HG03097 (cell line): Measurements from ENCODE around the gene ZMYND8.
"Not testable (repeated sequence)": the region's sequence is repeated elsewhere in the genome, so short reads cannot be mapped to it uniquely, and the experiment has no call there.

ENCODE experiments used
- ATAC-seq: cut with Tn5 transposase; IDR thresholded peaks from one replicate; pipeline ENCODE4 v1.9.1; 2021; ENCODE audit not compliant: unreplicated experiment, low FRiP score

ZMYND8 gene

DNA sequence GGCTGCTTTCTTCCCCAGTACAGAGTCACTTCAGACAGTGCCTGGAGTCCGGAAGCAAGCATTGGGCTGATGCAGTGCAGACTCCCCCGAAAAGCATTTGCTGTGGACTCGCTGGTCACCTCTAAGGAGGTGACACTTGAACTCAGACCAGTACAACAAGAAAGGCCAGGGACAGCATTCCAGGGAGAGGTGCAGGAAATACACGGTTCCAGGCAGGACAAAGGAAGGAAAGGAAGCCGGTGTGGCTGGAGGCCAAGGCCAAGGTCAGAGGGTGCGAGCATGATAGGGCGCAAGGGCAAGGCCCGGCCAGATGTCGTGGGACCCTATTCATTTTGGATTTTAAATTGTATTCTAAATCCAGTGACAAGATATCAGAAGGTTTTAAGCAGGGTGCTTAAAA, 160.9 kb downstream of the ZMYND8 start:
- no peak for ATAC-seq

DNA sequence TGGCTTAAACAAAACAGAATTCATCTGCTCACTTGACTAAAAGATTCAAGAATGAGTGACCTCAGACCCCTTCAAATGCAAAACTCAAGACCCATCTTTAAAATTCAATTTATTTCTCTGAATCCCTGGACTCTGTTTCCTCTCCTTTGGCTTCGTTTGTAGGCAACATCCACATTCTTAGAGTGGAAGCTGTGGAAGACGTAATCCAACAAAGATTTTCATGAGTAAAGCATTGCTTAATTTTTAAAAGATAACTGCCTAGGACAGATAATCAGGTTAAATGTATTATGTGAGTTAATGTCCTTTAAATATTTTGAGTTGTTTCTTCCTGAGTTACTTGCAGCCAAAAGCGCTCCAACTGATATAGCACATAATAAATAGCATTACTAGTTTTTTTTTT, 164.5 kb downstream of the ZMYND8 start:
- no peak for ATAC-seq

DNA sequence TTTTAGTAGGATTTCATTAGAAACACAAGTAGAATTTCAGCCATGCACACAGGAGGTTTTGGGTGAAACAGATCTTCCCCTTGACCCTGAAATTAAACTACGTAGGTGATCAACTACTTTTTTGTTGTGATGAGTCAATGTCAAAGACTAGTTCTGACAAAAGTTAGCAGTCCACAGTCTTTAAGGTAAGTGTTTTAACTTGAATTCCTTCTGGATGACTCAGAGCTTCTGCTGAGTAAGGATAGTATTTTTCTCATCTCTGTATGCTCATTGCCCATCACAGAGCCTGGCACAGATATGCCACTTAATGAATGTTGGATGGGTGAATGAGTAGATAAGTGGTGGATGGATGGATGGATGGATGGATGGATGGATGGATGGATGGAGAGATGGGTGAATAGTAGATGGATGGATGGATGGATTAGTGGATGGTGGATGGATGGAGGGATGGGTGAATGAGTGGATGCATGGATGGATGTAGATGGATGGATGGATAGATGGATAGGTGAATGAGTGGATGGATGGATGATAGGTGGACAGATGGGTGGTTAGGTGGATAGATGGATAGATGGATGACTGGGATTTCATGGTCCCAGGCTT, 165.3 kb downstream of the ZMYND8 start:
- ATAC-seq: no peak

DNA sequence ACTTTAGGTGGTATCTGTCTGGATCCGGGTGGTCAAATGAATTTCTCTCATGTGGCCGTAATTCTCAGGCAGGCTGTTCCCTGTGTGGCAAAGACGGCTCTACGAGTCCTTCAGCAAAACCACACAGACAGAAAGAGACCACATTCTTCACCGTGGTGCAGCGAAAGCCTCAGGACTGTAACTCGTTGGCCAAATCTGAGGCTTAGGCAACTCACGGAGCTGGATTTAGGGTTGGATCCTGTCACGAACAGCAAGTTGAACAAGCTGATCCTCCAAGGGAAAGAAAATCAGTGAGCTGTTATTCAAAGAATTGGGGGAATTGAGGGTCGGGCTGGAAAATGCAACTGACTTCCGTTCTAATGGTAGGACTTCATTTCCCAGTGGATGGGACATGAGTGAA, 167.4 kb downstream of the ZMYND8 start:
- no peak for ATAC-seq

DNA sequence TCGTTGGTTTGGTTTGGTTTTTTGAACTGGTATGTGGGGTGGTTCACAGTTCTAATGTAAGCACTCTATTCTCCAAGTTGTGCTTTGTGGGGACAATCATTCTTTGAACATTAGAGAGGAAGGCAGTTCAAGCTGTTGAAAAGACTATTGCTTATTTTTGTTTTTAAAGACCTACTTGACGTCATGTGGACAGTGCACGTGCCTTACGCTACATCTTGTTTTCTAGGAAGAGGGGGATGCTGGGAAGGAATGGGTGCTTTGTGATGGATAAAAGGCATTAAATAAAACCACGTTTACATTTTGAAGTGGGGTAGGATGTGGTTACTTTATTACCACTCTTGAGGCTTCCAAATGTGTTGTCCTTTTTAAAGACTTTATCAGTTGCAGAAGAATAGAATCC, 168.0 kb downstream of the ZMYND8 start:
- no peak for ATAC-seq

DNA sequence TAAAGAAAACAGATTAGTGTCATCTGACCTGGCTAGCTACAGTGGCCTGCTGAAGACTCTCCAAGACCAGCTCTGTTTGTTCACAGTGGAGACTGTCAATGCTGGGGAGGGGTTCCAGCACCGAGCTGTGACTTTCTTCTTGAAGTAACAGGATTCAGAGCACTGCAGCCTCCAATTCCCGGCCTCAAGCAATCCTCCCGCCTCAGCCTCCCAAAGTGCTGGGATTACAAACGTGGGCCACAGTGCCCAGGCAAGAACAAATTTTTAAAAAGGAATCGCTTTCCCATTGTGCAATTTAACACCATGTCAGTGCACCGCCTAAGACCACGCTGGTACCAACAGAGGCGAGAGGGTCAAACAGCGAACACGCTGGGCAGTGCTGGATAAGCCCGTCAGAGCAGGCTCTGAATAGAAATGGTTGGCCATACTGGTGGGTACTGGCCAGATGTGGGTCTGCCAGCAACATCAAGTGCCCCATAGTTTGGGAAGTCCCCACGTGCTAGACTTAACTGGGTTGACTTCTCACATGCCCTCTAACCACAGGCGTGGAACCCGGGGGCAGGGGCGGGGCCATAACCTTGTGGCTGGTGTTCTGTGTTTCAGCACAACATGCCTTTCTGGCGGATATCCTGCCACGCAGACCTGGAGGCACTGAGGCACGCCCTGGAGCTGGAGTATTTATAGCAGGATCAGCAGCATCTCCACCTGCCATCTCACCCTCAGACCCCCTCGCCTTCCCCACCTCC, 168.9 kb downstream of the ZMYND8 start:
- ATAC-seq: no peak

DNA sequence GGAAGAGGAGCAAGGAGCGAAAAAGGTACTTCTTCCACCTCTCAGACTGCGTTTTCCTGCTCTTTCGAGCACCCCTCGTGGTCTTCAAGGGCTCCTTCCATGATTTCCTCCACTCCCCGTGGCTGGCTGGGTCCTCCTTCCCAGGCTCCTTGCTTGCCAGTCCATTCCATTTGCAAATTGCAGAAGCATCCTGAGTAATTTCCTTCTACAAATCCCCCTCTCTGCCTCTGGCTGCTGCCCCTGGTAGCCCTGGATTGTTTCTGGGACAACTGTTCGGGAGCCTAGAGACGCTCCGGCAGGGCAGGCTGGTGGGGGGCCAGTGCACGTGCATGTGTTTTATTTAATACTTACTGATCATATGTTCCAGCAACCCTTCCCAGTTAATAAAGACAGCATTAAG, 173.1 kb downstream of the ZMYND8 start:
- ATAC-seq: no peak

DNA sequence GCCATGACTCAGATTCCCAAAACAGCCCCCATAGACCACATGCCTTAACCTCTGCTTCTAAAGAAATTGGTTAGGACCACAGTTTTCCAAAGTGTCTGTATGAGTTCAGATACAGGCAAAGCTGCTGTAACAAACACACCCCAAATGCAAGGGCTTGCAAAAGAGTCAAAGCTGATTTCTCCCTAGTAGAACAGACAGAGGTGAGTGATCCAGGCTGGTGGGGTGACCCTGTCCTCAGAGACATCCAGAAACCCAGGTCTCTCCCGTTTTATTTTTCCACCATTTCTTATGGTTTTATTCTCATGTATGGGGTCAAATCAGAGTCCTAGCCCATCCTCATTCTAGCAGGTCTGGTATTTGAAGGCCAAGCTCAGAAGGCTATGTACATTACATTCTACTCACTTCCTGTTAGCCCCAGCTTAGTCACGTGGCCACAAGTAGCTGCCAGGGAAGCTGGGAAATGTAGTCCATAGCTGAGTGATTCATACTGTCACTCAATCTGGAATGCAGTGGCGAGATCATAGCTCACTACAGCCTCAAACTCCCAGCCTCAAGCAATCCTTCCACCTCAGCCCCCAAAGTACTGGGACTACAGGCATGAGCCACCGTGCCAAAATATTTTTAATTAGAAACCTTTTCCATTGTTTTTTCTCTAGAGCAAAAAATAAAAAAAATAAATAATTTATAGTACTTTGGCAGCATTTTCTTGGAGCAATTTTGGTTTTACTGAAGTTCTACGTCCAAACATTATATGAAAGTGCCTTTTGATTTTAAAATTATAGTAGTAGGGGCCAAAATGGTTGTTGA, 175.2 kb downstream of the ZMYND8 start:
- ATAC-seq: no peak

DNA sequence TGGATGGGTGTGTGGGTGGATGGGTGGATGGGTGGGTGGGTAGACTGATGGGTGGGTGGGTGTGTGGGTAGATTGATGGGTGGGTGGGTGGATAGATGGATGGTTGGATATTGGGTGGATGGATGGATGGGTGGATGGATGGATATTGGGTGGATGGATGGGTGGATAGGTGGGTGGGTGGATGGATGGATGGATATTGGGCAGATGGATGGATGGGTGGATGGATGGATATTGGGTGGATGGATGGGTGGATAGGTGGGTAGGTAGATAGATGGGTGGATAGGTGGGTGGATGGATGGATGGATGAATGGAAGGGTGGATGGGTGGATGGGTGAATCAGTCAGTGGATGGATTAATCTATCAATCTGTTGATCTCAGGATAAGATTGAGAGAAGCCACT, 177.2 kb downstream of the ZMYND8 start:
- no peak for ATAC-seq

DNA sequence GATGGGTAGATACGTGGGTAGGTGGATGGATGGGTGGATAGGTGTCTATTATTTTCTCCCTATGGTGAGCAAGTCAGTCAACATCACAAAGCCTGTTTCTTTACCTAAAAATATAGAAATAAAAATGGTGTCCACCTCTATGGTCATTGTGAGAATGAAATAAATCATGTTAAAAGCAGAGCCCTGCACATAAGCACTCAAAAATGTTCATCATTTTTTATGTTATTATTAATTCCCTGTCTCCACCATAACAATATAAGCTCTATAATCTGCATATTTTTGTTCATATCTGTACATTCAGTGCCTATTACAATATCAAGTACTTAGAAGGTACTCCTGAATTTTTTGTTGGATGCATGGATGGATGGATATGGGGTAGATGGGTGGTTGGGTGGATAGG, 177.6 kb downstream of the ZMYND8 start:
- ATAC-seq: no peak

DNA sequence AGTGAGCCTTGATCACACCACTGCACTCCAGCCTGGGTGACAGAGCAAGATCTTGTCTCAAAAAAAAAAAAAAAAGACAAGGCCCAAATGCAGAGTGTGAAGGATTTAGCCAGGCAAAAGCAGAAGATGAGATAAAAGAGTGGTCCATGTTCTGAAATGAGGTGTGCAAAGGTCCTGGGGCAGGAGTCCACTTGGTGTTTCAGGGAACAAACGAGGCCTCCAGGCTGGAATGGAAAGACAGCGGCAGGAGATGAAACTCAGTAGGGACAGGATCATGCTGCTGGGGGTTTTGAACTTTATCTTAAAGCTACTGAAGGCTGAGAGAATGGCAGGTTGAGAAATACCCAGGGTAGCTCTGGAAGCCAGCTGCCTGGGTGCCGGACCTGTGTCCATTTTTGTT, 178.2 kb downstream of the ZMYND8 start:
- ATAC-seq: no peak

DNA sequence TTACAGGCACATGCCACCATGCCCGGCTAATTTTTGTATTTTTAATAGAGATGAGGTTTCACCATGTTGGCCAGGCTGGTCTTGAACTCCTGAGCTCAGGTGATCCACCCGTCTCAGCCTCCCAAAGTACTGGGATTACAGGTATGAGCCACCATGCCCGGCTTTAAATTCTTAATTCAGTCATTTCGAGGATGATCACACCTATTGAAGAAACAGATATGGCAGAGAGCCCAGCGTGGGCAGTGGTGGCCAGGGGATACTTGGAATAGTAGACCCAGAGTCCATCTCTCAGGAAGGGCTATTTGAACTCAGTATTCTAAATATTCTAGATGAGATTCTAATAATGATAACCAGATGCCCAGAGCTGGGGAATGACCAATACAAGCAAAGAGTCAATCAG, 180.3 kb downstream of the ZMYND8 start:
- ATAC-seq: not testable (repeated sequence)

DNA sequence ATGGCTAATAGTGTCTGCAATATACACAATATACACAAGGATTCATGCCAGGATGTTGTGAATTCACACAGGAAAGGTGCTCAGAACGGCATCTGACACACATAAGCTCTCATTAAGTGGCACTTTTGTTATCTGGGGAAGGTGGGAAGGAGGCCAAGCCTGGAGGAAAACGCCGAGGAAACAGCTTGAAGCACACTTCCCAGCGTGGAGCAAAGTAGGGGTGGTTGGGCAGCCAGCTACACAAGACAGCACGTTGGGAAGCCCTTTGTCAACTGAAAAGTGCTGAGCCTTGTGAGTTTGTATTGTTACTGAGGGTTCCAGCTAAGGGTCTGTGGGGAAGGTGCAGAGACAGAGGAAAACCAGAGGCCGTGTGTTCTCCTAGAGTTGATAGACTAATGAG, 181.0 kb downstream of the ZMYND8 start:
- no peak for ATAC-seq

DNA sequence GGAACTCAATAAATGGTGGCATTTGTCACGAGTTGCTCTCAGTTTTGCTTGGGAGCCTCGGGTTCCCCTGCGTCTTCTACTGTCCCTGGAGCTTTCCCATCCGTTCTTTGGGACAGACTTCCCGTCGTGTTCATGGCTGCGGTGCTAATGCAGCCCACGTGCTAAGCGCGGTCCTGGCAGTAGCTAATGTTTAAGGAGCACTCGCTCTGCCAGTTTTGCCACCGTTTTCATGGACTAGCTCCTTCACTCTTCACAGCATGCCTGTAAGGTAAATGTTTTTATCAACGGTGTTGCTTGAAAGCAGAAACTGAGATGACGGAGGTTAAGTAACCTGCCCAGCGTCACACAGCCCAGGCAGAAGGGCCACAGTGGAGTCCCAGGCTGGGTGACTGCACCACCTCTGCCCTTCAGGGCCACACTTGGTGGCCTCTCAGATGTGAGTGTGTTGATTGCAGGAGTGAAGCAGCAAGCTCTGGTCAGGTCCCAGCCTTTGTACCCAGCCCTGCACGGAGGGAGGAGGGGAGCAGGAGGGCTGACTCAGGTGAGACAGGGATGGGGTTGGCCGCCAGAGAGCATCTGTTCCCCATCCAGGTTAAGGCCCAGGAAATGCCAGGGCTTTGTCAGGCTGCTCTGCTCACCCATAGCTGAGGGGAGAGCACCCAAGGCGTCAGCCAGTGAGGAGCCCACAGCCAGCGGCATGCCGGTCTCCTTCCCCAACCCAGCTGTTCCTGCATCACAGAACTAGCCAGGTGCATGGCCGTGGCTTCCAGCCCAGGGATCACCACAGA, 181.8 kb downstream of the ZMYND8 start:
- ATAC-seq: no peak

DNA sequence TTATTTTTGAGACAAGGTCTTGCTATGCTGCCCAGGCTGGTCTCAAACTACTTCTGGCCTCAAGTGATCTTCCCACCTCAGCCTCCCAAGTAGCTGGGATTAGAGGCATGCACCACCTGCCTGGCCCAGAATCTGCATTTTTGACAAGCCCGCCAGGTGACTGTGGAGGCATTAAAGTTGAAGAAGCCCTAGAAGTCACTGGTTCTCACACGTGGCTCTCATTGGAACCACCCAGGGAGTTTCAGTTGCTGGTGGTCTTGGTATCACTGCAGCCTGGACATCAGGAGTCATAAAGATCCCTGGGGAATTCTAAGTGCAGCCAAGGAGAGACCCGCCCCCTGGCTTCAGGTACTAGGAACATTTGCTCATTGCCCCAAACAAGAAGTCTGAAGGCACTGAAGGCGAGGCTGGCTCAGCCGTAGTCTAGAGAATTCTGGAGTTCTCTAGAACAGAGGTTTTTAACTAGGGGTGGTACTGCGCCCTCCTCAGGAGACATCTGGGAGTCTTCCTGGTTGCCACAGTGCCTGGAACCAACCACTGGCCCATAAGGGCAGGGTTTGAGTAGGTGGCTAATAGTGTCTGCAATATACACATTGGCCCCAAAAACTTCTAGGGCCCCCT, 182.8 kb downstream of the ZMYND8 start:
- no peak for ATAC-seq

DNA sequence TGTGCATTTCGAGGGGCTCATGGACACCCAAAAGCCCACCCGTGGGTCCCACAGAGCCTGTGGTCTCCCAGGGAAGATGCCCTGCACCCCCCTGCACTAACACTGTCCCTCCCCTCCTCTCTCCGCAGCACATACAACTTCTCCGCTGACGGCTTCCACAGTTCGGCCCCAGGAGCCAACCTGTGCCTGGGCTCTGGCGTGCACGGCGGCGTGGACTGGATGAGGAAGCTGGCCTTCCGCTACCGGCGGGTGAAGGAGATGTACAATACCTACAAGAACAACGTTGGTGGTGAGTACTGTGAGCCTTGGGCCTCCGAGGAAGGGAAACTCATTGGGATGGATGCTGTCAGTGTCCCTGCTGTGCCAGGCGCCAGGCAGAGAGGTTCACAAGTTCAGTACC, 183.9 kb downstream of the ZMYND8 start:
- no peak for ATAC-seq

DNA sequence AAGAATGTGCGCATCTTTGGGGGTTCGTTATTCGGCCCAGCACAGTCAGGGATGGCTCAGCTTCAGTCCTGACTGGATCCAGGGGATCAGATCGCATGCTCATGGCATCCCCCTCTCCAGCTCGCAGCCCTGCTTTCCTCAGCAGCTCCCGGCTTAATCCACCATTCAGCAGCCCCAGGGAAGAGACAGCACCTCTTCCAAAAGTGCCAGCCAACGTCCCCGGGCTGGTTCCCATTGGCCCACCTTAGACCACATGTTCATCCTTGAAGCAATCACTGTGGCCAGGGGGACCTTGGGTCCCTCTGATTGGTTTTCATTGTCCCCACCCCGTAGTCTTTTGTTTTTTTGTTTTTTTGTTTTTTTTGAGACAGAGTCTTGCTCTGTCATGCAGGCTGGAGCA, 188.7 kb downstream of the ZMYND8 start:
- ATAC-seq: no peak

DNA sequence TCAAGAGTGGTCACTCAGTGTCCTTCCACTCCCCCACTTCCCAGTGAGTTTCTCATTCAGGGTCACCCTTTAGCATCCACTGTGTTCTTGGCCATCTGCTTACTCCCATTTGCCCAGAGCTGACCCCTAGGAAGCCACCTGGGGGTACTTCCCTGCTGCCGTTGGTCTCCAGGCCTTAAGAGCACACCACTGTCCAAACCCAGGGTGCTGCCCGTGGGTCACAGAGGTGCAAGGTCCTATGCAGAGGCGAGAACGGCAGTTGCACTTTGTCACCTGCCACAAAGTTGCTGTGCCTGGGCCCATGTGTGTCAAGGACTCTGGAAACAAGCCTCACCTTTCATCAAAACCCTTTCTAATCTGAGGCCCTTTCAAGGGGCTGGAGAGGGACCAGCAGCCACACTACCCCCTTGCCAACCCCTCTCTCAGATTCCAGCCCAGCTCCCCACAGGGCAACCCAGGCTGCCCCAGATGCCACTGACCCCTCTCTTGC, 191.1 kb downstream of the ZMYND8 start:
- ATAC-seq: no peak

DNA sequence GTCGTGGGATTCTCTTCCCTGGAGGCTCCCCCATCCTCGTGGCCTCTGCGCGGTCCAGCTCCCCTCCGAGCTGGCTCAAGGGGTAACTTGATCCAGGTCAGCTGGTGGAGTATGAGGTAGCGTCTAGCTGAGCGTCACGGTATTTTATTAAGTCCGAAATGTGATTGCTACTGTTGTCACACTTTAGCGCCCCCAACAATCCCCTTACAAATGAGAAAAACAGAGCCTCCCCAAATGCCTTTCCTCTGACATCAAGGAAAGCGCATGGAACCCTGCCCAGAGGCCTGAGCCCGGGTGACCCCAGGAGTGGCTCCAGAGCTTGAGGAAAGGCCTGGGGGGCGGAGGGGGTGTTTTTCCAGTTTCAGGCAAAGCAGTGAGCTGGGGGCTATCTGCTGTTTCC, 192.4 kb downstream of the ZMYND8 start:
- ATAC-seq: no peak

DNA sequence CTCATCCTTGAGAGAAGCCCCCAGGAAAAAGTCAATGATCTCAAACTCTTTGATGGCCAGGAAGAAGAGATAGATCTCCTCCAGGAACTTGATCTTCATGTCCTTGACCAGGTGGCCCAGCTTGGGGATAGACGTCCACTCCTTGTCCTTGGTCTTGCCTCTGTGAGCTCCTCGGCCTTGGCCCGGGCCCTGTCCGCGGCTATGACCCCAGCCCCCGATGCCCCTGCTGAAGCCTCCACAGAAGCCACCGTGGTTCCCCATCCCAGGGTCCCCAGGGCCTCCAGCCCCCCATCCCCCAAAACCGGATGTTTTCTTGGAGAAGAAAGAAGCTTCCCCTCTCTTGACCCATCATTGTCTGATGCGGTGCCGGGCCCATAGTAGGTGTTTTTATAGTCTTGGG, 195.1 kb downstream of the ZMYND8 start:
- no peak for ATAC-seq
